CD4-positive, alpha-beta T cell treated with Interleukin-15 for 4 hours (primary cell): Measurements from ENCODE around the gene SELENOH.

Source experiments
- DNase-seq: peaks from one replicate; pipeline ENCODE4 v3.0.0-alpha.2; 2020; ENCODE audit warnings: low spot score

SELENOH gene

DNA sequence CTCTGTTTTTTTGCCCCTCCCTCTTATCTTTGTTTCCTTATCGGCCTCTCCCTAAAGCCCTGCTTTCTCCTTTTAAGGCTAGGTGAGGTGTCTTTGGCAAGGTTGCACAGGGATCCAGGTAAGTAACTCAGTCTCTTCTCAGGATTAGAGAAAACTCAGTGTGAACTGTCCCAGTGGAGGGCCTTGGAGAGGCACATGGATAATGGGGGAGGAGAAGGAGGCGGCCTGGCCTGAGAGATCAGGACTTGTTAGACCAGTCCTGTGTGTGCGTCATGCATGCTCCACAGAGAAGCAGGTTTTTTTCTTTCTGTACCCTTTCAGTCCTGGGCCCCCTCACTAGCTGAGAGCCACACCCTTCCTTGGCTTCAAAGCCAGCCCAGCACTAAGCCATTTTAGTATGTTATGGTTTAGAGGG is 40.2 kb downstream of the SELENOH start:
- DNase-seq, result no peak

DNA sequence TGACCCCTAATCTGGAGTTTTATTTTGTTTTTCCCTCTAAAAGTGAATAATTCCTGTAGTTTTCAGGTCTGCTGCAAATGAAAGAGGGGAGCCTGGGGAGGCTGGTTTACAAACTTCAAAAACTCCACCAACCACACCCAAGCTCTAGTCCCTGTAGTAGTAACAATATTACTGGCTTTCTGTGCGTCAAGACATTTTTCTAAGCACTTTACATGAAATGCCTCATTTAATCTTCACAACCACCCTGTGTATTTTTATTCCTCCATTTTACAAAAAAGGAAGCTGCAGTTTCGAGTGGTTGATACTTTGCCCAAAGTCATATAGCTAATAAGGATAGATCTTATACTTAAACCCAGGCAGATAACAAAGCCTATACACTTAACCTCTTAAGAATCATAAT is 43.8 kb downstream of the SELENOH start:
- no peak for DNase-seq

DNA sequence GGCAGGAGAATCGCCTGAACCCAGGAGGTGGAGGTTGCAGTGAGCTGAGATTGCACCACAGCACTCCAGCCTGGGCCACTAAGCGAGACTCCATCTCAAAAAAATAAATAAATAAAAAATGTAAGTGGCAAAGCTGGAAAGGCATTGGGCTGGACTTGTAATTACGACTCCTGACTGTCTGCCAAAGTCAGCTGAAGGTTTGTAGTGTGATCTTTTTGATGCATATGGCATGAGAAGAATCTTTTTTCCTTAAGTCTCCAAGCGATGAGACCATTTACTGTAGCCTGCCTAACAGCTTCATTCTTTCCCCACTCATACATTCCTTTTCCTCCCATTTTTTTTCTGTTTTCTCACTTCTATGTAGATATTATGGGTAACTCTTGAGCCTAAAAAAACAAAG is 45.1 kb downstream of the SELENOH start:
- DNase-seq, result no peak

DNA sequence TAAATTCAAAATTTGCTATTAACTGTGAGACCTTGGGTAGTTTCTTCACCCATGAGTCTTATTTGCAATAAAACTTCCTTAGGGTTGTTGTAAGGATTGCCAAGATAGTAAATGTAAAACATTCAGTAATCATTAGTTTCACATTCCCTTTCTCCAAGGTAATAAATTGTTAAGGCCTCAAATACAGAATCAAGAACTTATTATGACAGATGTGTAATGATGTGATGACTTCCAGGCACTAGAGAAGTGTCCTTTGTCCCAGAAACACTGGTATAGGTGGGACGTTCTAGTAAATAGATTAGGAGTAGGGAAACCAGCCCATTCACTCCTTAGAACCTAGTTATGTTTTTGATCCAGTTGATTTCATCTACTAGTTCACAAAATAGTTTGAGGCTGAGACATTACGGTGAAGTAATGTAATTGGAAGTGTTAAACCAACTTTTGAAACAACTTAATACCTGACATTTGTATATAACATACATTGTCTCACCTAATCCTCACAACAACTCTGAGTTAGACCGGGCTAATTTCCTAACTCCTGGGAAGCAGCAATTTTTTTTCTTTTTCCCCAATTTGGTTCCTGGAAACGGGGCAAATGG is 45.8 kb downstream of the SELENOH start:
- no peak for DNase-seq

DNA sequence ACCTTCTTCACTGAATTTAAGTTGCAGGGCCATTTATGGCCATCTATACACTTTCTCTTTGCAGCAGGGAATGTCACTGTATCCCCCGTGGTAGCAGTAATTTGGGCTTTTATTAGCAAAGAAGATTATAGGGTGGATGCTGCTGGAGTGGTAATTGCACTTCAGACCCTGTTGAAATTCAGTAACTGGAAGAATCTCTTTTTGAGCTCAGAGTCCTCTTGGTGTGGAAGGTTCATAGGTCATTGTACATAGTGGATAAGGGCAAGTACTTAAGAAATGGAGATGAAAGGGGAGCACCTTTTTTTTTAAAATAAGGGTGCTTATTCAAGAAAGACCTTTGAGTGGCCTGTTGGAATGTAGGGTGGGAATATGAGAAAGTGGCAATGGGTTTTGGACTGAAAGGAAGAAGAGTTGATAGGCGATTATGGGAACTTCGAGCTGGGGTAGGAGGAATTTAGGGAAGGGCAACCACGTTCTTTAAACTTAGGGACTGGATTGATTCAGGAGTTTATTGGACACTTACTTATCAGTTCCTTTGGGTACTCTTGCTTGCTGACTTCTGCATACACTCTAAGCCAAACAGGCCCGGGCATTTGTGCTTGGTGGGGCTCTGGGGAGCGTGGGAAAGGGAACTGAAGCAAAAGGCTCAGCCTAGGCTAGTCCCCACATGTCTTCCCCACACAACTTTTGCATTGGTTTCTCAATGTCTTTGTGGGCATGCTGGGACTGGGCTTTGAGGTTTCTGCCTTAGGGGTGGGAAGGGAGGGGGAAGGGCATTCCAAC is 46.8 kb downstream of the SELENOH start:
- DNase-seq, result no peak

DNA sequence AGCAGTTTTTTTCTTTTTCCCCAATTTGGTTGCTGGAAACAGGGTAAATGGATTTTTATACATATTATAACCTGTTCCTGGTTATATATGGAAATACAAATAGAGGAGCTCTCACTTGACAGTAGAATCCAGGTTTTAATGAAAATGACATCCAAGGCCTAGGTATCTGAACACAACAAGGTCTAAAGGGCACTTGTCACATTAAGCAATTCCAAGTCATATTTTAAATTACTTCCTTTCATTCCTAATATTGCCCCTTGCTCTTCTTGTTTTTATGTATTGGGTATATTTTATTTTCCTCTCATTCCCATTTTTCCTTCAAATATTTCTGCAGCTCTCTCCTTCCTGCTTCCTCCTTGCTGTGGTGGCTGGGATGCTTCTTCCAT is 47.4 kb downstream of the SELENOH start:
- no peak for DNase-seq

DNA sequence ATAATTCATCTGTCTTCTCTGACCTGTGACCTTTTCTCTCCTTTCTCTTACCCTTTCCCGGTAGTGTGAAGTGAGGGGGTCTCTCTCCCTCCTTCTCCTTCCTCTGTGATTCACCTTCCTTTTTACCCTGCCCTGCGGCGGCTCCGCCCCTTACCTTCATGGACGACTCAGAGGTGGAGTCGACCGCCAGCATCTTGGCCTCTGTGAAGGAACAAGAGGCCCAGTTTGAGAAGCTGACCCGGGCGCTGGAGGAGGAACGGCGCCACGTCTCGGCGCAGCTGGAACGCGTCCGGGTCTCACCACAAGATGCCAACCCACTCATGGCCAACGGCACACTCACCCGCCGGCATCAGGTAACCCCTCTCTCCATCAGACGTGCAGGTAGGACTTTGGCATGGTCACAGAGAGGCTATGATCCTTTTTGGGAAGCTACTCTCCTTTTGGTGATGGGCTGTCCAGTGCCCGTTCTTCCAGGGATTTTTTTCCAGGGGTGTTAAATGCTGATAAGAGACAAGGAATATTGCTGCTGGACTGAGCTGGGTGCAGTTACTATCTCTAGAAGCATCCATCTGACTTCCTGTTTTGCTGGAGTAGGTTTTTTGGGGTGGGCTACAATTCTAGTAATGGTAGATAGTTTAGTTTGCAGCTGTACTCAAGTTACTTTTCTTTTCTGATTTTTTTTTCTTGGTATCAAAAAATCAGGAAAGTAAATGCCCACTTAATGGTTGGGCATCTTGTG is 50.2 kb downstream of the SELENOH start:
- no peak for DNase-seq

DNA sequence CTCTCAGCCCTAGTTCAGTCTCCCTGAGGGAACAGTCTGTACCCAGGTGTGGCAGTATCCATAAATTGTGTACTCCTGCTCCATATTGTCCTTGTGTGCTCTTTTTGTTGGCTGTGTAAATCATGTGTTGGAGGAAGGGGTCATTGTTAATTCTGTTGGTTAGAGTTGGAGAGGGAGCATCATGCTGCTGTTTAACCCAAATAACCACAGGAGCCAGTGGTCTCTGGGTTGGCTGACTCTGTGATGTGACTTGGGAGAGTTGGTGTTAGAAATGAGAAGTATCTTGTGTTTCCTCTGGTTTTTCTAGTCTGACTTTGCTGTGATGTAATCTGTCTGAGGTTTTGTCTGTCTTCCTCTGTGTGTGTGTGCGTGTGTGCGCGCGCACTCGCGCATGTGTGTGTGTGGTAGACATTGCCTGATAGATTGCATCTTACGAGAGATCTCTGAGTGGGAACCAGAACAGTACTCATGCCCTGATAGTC is 50.8 kb downstream of the SELENOH start:
- peak; percentile 93 for DNase-seq

DNA sequence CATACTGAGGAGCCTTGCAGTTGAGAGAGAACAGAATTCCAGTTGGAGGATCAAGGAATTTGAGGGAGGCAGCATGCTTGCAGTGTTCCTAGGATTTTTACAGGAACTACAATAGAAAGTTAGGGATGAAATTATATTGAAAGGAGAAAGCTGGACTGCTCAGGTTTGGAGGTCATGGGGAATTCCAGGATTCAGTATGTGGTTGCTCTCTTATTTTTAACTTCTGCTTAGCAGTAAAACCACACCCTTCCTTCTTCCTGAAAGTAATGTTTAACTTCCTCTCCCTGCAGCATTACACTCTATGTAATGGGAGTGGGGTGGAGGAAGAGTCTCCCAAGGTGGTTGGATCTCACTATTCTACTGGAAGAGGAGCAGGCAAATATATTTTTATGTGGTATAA is 51.6 kb downstream of the SELENOH start:
- peak; percentile 31 for DNase-seq
